HCT116 (cell line): ENCODE data around the gene TRIM39. TPM values are rescaled to one million over a fixed set of nuclear protein-coding genes. Genes with fewer than 3 reads are reported as not detected.

Experiments used
- ATAC-seq: fragments of 200-7000 bp; cut with Tn5 transposase; 2 replicates; pipeline ENCODE4 v1.9.1; 2020; ENCODE audit warnings: mild to moderate bottlenecking, moderate library complexity
- BruUV-seq: library from RNA; stranded (reverse); fragments of 400-500 nt; replicated peaks from 2 replicates; lab custom pipeline; 2021; lab: Mats Ljungman, UMichigan
- CTCF ChIA-PET: fragments of 300-600 bp; sonication (Branson Sonifier 250); formaldehyde crosslinking; loops from one replicate; lab custom pipeline; 2021; ENCODE audit warnings: antibody characterized with exemption; lab: Charles Lee
- POLR2A ChIA-PET: fragments of 300-600, 350-600 bp; sonication (Branson Sonifier 250); formaldehyde crosslinking; loops from one replicate; lab custom pipeline; 2021; ENCODE audit warnings: antibody characterized with exemption; lab: Charles Lee
- RAD21 ChIA-PET, 2 experiments: fragments of 300-600 bp; sonication (Branson Sonifier 250); formaldehyde crosslinking; loops; one replicate each; lab custom pipeline; 2023; ENCODE audit warnings: low total read pairs in 2 of 2; ENCODE audit not compliant: uncharacterized antibody in 2 of 2, unreplicated experiment in 2 of 2, low non-redundant PET in 1 of 2; lab: Charles Lee
- DNase-seq: peaks from one replicate; pipeline ENCODE4 v3.0.0-alpha.2; 2010; ENCODE audit warnings: low read depth, low spot score
- H2AFZ ChIP-seq: fragments of 200-600 bp; shearing (Covaris generic), sonication (generic); 2 replicates; pipeline ENCODE4 v1.6.1; 2017; ENCODE audit warnings: low read depth, mixed run types, mixed read lengths, antibody characterized with exemption, low read length; ENCODE audit not compliant: poor library complexity, severe bottlenecking
- H3K27ac ChIP-seq: 2 replicates; pipeline ENCODE4 v1.5.1; 2012; ENCODE audit warnings: low read depth, low read length
- H3K27me3 ChIP-seq: fragments of 200-600 bp; sonication (generic); 2 replicates; pipeline ENCODE4 v1.6.1; 2016; ENCODE audit warnings: mixed run types, low read length, mixed read lengths; ENCODE audit not compliant: insufficient read depth
- H3K36me3 ChIP-seq, 2 experiments: fragments of 200-500 bp in 1 of 2; fragments of 200-600 bp in 1 of 2; sonication (Bioruptor generic) in 1 of 2; sonication (generic) in 1 of 2; 2 replicates each; pipeline versions ENCODE4 v1.5.1 to v1.6.1; 2014 to 2016; ENCODE audit warnings: low read length in 2 of 2, inconsistent platforms in 1 of 2, mixed read lengths in 1 of 2, mixed run types in 1 of 2; ENCODE audit not compliant: insufficient read depth in 2 of 2, control insufficient read depth in 1 of 2
- H3K4me1 ChIP-seq, 2 experiments: fragments of 200-600 bp in 1 of 2; sonication (generic) in 1 of 2; 2 replicates each; pipeline versions ENCODE4 v1.5.1 to v1.6.1; 2012 to 2017; ENCODE audit warnings: low read length in 2 of 2, inconsistent platforms in 1 of 2, mild to moderate bottlenecking in 1 of 2, mixed read lengths in 1 of 2, mixed run types in 1 of 2, moderate library complexity in 1 of 2; ENCODE audit not compliant: insufficient read depth in 2 of 2, control insufficient read depth in 1 of 2
- H3K4me2 ChIP-seq: fragments of 200-600 bp; sonication (generic); 2 replicates; pipeline ENCODE4 v1.6.1; 2017; ENCODE audit warnings: mixed run types, low read length, mixed read lengths
- H3K4me3 ChIP-seq, 2 experiments: fragments of 200-600 bp in 1 of 2; sonication (generic) in 1 of 2; replicated peaks in 1 of 2; 2 replicates each; pipeline ENCODE4 v1.5.1; 2011 to 2016; ENCODE audit warnings: low read length in 2 of 2, control low read depth in 1 of 2, low read depth in 1 of 2, mild to moderate bottlenecking in 1 of 2, mixed read lengths in 1 of 2, mixed run types in 1 of 2
- H3K79me2 ChIP-seq: fragments of 200-600 bp; sonication (generic); 2 replicates; pipeline ENCODE4 v1.6.1; 2017; ENCODE audit warnings: mild to moderate bottlenecking, mixed run types, low read length, moderate library complexity, mixed read lengths; ENCODE audit not compliant: insufficient read depth
- H3K9ac ChIP-seq: fragments of 200-600 bp; sonication (generic); 2 replicates; pipeline ENCODE4 v1.6.1; 2016; ENCODE audit warnings: low read length, mixed read lengths
- H3K9me2 ChIP-seq: fragments of 200-600 bp; sonication (generic), shearing (Covaris generic); 2 replicates; pipeline ENCODE4 v1.6.1; 2017; ENCODE audit warnings: mixed run types, mild to moderate bottlenecking, moderate library complexity; ENCODE audit not compliant: insufficient read depth
- H3K9me3 ChIP-seq, 2 experiments: fragments of 200-500 bp in 1 of 2; fragments of 200-600 bp in 1 of 2; sonication (Bioruptor generic) in 1 of 2; sonication (generic) in 1 of 2; 2 replicates each; pipeline ENCODE4 v1.6.1; 2014 to 2017; ENCODE audit warnings: low read length in 2 of 2, mixed read lengths in 2 of 2, inconsistent platforms in 1 of 2, low read depth in 1 of 2, mild to moderate bottlenecking in 1 of 2, mixed run types in 1 of 2, moderate library complexity in 1 of 2; ENCODE audit not compliant: control insufficient read depth in 1 of 2, insufficient read depth in 1 of 2
- H4K20me1 ChIP-seq: fragments of 200-600 bp; sonication (generic), shearing (Covaris generic); 2 replicates; pipeline ENCODE4 v1.6.1; 2017; ENCODE audit warnings: mixed run types, mild to moderate bottlenecking, moderate library complexity; ENCODE audit not compliant: insufficient read depth
- EGR1 ChIP-seq: IDR thresholded peaks from 2 replicates; pipeline ENCODE4 v1.6.1; 2012; ENCODE audit warnings: low read depth
- ELF1 ChIP-seq: IDR thresholded peaks from 2 replicates; pipeline ENCODE4 v1.6.1; 2012; ENCODE audit warnings: low read depth, borderline replicate concordance
- FOSL1 ChIP-seq: IDR thresholded peaks from 2 replicates; pipeline ENCODE4 v1.6.1; 2012; ENCODE audit warnings: low read depth
- POLR2AphosphoS5 ChIP-seq: IDR thresholded peaks from 2 replicates; pipeline ENCODE4 v1.6.1; 2011; ENCODE audit warnings: mild to moderate bottlenecking, low read depth, low read length, moderate library complexity
- SIN3A ChIP-seq: IDR thresholded peaks from 2 replicates; pipeline ENCODE4 v1.6.1; 2012; ENCODE audit warnings: low read depth
- SRF ChIP-seq: IDR thresholded peaks from 2 replicates; pipeline ENCODE4 v1.6.1; 2012; ENCODE audit warnings: low read depth
- TCF7L2 ChIP-seq: IDR thresholded peaks from 2 replicates; pipeline ENCODE4 v1.7.0; 2011; ENCODE audit warnings: borderline replicate concordance, inconsistent platforms; ENCODE audit not compliant: insufficient read depth, insufficient read length; ENCODE audit errors: extremely low read depth
- YY1 ChIP-seq: IDR thresholded peaks from 2 replicates; pipeline ENCODE4 v1.6.1; 2011; ENCODE audit warnings: low read length, low read depth, moderate library complexity, mild to moderate bottlenecking; ENCODE audit not compliant: insufficient replicate concordance; ENCODE audit errors: extremely low read depth
- ZFX ChIP-seq: fragments of 450-650 bp; IDR thresholded peaks from 2 replicates; pipeline ENCODE4 v1.6.1; 2017
- ZNF274 ChIP-seq: fragments of 200-500 bp; sonication (Bioruptor generic); IDR thresholded peaks from 2 replicates; pipeline ENCODE4 v1.6.1; 2014; ENCODE audit warnings: mild to moderate bottlenecking, low read depth, low read length, inconsistent platforms
- intact Hi-C: fragments of 100-400 bp; cut with micrococcal nuclease; formaldehyde crosslinking; loops from 2 replicates; pipeline ENCODE4 v1.10.0; 2022
- total RNA-seq: library from RNA; stranded (reverse); gene quantifications from one replicate; pipeline ENCODE4 v1.2.1, GENCODE V29; 2021; ENCODE audit not compliant: unreplicated experiment
- TF ChIP-seq, protein P1 (sequence below): IDR thresholded peaks from 2 replicates; pipeline ENCODE4 v1.6.1; 2012
- TF ChIP-seq, protein P2 (sequence below): IDR thresholded peaks from 2 replicates; pipeline ENCODE4 v1.6.1; 2012
- TF ChIP-seq, protein P3 (sequence below): IDR thresholded peaks from 2 replicates; pipeline ENCODE4 v1.6.1; 2012; ENCODE audit warnings: low read depth

TRIM39 gene
- total RNA-seq, 1 experiment from 2014 or later, result 11.2 TPM

DNA sequence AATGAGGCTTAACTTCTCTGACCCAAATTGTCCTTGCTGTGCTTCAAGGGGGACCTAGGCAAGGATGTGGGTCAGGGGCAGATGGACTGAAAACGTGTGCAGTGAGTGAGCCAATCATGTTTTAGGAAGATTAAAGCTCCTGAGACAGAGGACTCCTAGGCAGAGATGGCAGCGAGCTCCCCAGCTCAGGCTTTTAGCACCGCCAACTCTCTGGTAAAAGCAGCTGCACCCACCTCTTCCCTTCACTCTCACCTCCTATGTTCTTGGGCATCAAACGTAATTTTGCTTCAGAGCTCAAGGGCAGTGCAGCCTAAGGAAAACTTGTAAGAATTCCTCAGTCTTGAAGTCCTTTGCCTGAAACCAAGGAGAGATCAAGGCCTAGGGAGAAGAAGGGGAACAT lies 28.6 kb downstream of the TRIM39 start:
- peaks cover 0 to 6% of the 10 kb centered on the region in 2 experiments; a peak in 1 of 4 replicates for H3K4me1 ChIP-seq
- no peaks in the 10 kb centered on the region for H4K20me1 ChIP-seq
- intact Hi-C loops, result no loop called here
- TF ChIP-seq SRF (no peak), TCF7L2 (no peak), ELF1 (no peak), ZNF274 (no peak), ZFX (no peak), SIN3A (no peak), EGR1 (no peak), POLR2AphosphoS5 (no peak), YY1 (no peak), FOSL1 (no peak)
- TF ChIP-seq, protein P1, sequence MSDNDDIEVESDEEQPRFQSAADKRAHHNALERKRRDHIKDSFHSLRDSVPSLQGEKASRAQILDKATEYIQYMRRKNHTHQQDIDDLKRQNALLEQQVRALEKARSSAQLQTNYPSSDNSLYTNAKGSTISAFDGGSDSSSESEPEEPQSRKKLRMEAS, result no peak
- TF ChIP-seq, protein P2, sequence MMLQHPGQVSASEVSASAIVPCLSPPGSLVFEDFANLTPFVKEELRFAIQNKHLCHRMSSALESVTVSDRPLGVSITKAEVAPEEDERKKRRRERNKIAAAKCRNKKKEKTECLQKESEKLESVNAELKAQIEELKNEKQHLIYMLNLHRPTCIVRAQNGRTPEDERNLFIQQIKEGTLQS, result no peak
- TF ChIP-seq, protein P3, sequence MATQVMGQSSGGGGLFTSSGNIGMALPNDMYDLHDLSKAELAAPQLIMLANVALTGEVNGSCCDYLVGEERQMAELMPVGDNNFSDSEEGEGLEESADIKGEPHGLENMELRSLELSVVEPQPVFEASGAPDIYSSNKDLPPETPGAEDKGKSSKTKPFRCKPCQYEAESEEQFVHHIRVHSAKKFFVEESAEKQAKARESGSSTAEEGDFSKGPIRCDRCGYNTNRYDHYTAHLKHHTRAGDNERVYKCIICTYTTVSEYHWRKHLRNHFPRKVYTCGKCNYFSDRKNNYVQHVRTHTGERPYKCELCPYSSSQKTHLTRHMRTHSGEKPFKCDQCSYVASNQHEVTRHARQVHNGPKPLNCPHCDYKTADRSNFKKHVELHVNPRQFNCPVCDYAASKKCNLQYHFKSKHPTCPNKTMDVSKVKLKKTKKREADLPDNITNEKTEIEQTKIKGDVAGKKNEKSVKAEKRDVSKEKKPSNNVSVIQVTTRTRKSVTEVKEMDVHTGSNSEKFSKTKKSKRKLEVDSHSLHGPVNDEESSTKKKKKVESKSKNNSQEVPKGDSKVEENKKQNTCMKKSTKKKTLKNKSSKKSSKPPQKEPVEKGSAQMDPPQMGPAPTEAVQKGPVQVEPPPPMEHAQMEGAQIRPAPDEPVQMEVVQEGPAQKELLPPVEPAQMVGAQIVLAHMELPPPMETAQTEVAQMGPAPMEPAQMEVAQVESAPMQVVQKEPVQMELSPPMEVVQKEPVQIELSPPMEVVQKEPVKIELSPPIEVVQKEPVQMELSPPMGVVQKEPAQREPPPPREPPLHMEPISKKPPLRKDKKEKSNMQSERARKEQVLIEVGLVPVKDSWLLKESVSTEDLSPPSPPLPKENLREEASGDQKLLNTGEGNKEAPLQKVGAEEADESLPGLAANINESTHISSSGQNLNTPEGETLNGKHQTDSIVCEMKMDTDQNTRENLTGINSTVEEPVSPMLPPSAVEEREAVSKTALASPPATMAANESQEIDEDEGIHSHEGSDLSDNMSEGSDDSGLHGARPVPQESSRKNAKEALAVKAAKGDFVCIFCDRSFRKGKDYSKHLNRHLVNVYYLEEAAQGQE, result no peak
- no peak overlapping the region for H2AFZ ChIP-seq
- no peaks in the 10 kb centered on the region for H3K9me3 ChIP-seq
- H3K79me2 ChIP-seq, result no peaks in the 10 kb centered on the region
- no peak overlapping the region for H3K9ac ChIP-seq
- H3K36me3 ChIP-seq, result no peaks in the 10 kb centered on the region
- ChIA-PET CTCF (no interaction called here), RAD21 (no interaction called here), POLR2A (no interaction called here)
- H3K4me3 ChIP-seq, result no peak overlapping the region
- no peak for ATAC-seq
- H3K27ac ChIP-seq, result no peak overlapping the region
- no peaks in the 10 kb centered on the region for H3K9me2 ChIP-seq
- no peak overlapping the region for H3K4me2 ChIP-seq
- no TSS peak for BruUV-seq
- no peak for DNase-seq
- H3K27me3 ChIP-seq, result no peaks in the 10 kb centered on the region
